Putamen (tissue), 1 donor: Measurements from ENCODE around the gene ATP4A.

Source experiments
- DNase-seq: peaks from one replicate; pipeline ENCODE4 v3.0.0-alpha.2; 2016; ENCODE audit warnings: low spot score

Gene ATP4A

GRCh38 chr19:35524181-35524837, 39.1 kb downstream of the ATP4A start:
- no peak for DNase-seq

DNA sequence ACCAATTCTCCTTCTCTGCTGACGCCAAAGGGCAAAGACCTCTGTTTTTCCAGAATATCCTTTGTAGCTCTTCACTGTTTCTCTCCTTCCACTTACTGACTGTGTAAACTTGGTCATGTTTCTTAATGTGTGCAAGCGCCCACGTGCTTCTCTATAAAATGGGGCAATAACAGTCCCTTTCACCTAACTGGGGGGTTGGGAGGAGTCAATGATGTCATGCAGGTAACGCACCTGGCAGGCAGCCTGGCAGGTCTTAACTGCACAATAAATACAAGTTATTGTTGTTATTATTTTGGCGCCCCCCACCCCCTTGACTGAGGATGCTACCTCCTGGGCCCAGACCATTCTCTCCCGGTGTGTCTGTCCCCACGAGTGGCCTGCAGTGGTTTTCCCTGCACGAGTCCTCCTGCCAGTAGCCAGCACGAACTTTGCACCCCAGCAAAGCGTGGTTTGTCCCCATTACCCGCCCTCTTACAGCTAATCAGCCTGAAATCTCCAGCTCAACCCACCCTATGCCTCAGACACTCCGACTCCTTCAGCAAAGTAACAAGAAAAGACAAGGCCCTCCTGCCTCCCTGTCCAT, 40.6 kb downstream of the ATP4A start:
- no peak for DNase-seq

DNA sequence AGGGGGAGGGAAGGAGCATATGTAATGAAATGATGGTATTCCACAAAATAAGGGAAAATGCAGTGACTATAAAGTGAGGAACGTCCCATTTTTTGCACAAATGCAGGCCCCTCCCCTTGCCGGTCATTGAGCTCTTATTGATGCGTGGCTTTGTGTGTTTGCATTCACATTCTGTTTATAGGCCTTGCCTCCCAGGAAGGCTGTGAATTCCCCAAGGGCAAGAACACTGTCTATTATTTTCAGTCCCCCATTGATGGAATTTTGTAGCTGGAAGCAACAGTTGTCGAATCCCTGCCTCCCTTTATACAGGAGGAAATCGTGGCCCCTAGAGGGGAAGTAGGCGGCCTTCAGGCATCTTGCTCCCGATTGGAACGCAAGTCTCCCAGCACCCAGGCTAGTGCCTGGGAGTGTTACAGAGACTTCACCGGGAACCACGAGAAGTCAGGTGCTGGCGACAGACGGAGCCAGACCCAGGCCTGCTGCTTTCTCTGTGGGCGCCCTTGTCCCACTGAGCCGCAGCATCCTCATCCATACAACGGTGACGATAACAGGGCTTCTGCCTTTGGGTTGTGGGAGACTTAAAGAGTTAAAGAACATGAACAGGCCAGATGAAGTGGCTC, 42.2 kb downstream of the ATP4A start:
- DNase-seq = no peak

GRCh38 chr19:35519291-35519690, 44.2 kb downstream of the ATP4A start:
- no peak for DNase-seq

DNA sequence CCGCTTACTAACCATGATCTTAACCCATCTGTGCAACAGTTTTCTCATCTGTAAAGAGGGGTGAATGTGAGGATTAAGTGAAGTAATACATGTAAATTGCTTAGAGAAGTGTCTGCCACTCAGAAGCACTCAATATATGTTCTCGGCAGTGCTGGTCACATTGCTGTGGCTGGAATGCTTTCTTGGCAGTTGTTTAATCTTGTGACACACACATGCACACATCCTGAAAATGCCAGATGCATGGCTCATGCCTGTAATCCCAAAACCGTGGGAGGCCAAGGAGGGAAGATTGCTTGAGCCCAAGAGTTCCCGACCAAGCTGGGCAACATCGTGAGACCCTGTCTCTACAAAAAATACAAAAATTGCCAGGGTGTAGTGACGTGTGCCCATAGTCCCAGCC, 45.1 kb downstream of the ATP4A start:
- no peak for DNase-seq

DNA sequence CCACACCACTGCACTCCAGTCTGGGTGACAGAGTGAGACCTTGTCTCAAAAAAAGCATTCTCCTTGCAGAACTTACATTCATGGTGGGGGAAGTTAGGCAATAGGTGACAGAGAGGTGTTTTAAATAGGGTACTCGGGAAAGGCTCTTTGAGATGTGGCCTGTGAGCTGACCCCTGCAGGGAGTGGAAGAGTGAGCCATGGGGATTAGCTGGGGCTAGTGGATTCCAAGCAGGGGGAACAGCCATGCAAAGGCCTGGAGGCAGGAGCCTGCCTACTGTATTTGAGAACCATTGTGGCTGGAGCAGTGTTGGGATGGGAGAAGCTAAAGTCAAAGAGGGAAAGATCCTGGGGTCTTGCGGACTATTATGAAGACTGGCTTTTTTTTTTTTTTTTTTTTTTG, 46.1 kb downstream of the ATP4A start:
- DNase-seq = no peak

DNA sequence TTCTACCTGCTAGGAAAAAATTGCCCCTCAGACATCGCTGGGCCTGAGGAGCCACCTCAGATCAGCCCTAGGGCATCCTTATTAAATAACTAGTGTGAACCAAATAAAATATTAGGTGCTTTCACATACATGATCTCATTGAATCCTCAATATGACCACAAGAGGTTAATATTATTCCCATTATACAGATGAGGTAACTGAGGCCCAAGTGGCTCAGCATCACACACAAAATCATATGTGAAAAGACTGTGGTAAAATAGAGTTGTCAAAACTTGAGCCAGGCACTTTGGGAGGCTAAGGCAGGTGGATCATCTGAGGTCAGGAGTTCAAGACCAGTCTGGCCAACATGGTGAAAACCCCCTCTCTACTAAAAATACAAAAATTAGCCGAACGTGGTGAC, 47.1 kb downstream of the ATP4A start:
- DNase-seq = no peak

DNA sequence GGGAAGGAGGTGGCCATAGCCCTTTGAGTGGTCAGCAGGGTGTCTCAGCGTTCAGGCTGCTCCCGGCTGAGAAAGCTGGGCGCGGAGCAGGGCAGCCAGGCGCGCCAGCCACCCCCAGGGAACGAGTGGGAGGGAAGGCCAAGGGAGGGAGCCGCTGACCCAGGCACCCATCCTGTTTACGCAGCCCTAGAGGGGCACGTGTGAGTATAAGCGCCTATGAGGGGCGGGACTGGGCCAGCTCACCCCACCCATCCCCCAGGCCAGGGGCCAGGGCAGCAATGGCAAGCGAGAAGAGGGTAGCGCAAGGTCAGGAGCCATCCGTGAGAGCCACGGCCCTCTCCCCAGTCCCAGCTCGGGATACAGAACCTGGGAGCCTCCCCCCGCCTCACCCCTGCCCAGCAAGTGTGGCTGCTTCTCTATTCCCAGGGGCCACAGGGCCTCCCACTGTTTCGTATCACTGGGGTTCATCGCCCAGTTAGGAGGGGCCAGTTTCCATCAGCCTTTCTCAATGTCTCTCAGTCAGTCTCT, 49.1 kb downstream of the ATP4A start:
- no peak for DNase-seq

DNA sequence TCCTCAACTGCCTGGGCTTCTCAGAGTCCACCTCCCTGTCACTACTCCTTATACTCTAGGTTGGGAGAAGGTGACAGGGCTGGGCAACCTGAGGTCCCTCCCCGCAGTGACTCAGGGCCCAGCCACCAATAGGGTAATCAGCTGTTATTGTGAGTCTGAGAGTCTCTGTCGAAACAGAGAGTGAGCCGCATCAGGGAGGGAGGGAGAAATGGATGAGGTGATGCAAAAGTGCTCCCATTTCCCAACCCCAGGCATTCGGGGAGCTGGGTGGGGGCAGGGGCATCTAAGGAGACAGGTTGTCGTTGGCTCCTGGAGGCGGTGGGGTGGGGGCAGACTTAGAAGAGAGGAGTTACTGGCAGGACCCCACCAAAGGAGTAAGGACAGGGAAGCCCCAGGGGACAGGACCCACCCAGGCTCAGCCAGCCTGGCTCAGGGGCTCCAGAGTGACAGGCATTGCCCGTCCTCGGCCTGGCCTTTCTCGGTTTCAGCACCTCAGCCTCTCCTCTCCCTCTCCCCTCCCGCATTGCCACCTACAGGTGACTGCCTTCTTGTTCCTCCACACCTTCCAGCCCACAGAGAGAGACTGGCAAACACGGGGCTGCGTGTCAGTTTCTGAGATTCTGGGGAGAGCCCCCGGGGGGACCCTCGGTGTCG, 49.7 kb downstream of the ATP4A start, which contains the start of gene DMKN:
Gene DMKN (minus strand): TSS at position 22 of the 654 bp plus-strand sequence. CDS start 174 bp downstream, outside the sequence.
- DNase-seq = peak; percentile 71

DNA sequence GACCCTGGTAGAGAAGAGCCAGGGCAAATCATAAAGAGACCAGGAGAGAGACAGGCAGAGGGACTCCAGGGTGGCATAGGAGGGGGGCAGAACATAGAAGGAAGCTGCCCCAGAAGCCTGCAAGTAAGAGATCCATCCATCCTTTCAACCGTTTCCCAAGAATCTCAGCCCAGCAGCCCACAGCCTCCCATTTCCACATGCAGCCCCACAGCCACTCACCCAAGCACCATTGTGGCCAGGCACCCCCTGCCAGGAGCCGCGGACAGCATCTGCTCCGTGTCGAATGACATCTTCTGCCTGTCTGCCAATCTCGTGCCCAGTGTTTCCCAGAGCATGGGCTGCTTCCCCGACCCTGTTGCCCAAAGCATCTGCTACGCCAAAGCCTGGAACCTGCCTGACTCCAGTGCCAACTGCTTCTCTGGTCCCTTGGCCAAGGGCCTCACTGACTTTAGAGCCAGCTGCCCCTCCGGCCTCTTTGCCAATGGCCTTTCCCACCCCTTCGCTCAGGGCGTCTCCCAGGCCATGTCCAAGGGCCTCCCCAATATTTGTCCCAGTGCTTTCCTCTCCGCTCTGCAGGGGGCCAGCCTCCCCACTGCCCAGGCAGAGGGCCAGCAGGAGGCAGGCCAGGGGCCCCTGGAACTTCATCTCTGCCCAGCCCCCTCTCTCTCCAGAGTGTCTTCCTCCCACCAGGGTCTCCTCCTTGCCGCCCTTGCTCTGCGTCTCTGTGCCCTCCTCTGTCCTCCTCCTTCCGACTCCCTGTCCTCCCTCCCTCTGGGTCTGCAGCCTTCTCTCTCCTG, 50.4 kb downstream of the ATP4A start:
- DNase-seq = no peak

GRCh38 chr19:35511337-35511736, 52.1 kb downstream of the ATP4A start:
- DNase-seq = no peak

DNA sequence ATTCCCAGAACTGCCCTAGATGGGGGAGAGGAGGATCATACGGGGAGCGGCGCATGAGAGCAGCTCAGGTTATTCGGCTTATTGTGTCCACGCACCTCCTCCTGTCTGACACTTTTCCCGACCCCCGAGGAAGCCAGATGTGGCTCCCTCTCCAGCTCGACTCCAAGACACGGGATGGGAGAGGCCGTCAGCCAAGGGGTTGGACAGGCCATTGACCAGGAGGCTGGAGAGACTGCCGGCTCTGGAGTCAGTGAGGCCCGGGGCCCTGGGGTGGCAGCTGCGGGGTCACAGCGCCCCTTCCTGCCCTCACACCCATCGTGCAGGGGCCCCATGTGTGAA, 52.9 kb downstream of the ATP4A start:
- DNase-seq = no peak

GRCh38 chr19:35509861-35510625, 53.4 kb downstream of the ATP4A start:
- DNase-seq = no peak

DNA sequence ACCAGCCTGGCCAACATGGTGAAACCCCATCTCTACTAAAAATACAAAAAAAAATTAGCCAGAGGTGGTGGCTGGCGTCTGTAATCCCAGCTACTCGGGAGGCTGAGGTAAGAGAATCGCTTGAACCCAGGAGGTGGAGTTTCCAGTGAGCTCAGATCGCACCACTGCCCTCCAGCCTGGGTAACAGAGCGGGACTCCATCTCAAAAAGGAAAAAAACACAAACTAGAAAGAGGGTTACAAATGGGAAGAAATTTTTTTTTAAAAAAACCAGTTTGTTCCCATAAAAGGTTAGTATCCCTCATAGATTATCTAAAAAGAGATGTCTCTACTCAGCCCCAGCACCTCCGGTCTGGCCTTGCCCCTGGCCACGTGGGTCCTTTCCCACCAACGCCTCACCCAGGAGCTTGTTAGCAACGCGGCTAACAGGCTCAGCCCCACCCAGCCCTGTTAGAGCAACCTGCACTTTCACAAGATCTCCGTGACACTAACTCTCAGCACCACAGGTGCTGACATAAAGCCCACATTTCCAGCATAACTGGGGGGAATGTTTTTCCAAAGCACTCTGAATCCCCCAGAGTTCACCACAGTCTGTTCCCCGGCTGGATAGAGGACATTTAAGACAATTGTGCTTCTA, 54.3 kb downstream of the ATP4A start:
- no peak for DNase-seq

GRCh38 chr19:35508129-35508528, 55.3 kb downstream of the ATP4A start:
- no peak for DNase-seq

DNA sequence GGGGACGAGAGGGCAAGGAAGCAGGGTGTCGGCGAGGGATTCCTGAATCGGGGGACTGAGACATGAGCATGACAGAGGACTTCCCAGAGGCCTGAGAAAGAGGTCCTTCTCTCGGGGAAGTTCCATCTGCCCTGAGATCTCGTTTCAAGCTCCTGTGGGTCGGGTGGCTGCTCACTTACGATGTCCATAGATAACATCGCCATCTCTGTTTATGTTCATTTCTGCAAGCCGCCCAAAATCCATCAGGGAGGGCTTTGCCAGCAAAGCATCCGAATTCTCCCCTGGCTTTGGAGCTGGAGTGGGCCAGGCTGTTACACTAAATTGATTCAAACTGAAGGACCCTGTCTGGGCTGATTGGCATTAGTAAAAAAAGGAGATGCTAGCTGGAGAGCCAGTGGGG, 55.9 kb downstream of the ATP4A start:
- DNase-seq = no peak

DNA sequence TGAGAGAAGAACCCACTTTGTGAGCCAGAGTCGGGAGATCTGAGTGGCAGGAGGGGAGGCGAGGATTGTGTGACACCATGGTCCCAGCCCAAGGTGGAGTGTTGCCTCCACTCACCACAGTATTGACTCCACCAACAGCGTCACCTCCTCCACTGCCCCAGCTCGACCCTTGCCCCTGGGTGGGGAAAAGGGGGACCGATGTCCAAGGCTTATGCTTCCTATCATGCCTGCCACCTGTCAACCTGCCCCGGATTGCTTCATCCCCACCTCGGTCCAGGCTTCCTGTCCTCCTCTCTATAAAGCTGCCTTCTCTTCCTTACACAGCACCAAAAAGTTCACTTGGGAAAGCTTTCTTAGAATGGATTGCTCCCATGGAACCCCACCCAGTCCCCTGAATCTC, 57.4 kb downstream of the ATP4A start:
- no peak for DNase-seq

DNA sequence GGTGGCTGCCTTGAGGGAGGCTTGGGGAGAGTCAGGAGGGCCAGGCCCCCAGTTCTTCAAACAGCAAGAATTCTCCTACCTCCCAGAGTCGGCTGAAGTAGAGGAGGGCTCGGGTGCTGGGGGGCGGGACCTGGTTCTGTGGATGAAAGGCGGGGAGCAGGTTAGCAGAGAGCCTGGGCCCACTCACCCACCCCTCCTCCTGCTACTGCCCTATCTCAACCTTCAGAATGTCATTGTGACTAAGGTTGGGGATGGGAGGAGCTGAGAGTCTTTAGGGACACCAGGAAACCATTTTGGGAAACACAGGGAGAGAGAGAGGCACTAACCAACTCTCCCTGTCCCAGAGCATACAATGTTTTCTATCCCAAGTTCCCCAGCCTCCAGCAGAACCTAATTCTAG, 60.7 kb downstream of the ATP4A start:
- DNase-seq = no peak

GRCh38 chr19:35501684-35502083, 61.8 kb downstream of the ATP4A start:
- DNase-seq = peak; percentile 52

GRCh38 chr19:35500611-35501010, 62.8 kb downstream of the ATP4A start:
- DNase-seq = peak; percentile 20
